NCI-H187 (cell line): ENCODE measurements around the gene GRIK2.
"Not testable (repeated sequence)": the region's sequence is repeated elsewhere in the genome, so short reads cannot be mapped to it uniquely, and the experiment has no call there.

ENCODE experiments used
- DNase-seq, 2 experiments: peaks; one replicate each; lab custom pipeline; 2025; lab: John Stamatoyannopoulos, UW

Gene GRIK2

DNA sequence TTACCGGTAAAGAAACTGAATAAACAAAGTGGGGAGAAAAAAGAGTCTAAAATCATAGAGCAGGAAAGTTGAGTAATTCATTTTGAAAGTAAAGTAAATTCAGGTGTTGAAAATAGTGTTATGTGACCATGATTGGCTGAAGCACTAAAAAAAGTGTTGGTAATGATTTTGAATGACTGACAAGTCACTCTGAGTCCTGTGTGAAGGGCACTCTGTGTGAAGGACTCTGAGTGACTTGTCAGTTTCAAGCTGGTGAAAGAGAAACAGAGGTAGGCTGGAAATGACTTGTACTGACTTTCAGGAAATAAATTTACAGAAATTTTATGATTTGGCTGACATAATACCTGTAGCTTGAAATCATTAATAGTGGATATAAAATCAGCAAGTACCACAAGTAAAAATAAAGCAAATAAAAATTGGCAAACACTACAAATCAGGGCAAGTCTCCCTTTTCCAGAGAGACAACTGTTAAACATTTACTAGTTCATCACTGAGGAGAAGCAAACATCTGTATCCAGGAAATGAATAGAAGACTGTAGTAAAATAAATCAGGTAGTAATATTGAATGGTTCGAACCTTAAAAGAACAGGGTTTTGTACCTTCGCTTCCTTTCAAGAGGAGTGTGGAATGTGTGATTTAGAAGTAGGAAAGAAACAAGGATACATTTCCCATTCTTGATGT lies 630.6 kb downstream of the GRIK2 start:
- no peak for DNase-seq

DNA sequence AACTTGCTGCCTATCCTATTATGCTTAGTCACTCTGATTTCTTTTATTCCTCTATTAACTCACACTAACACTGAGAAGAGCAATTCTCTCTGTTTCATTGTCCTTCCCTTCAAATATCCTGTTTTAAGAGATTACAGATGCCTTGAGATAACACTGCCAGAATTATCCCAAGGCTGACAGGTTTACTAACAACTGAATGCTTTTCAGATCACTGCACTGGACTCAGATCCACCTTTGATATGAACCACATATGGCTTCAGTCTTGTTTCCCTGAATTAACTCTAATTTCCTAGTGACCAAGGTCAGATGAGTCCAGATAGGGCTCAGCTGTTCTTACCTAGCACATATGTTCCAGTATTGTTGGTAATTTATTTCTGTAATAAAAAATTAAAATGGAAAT lies 633.1 kb downstream of the GRIK2 start:
- no peak for DNase-seq

DNA sequence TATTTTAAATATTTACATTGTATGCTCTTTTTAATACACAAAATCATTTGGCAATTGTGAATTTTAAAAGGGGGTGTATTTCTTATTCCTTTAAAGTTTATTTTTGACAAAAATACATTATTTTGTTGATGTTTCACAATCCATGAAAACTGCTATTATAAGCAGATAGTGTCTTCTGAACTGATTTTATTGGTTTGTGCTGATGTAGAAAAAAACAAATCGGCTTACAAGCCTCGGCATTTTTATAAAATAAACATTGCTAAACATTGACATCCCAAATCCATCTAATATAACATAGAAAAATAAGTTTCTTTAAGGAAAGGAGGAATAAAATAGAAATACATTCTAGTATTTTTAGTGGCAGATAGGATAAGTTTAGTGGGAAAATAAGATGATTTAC lies 634.7 kb downstream of the GRIK2 start:
- DNase-seq: no peak

DNA sequence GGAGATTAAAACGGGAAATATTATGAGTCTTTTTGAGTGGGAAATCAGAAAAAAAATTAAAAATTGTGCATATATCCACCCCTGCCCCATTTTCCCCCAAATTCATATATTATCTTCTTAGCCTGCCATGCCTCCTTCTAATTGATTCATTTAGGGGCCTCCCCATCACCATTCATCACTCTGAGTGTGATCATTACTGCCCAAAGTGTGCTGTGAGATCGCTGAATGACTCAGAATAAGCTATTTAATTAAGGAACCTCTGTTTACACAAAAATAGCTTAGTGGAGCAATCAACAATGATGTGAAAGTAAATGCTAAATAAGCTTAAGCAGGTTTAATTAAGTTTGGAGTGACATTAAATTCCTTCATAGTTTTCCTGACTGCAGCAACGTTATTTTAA lies 645.5 kb downstream of the GRIK2 start:
- no peak for DNase-seq

DNA sequence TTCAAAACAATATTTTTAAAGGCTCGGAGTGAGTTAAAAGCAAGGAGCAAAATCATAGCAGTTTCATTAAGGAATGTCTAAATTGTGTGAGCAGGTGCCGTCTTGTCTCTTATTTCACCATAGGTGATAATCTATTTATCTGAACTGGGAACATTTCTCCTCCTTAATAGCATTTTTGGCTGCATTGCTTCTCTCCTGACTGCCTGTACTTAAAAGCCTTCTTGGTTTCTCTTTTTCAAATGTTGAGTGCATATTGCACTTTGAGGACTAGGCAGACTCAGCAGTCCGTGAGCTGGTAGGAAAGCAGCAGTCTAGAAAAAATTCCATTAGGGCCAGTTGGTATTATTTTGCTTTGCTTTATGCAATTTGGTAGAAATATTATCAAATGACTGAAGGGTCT lies 645.9 kb downstream of the GRIK2 start:
- DNase-seq: no peak

DNA sequence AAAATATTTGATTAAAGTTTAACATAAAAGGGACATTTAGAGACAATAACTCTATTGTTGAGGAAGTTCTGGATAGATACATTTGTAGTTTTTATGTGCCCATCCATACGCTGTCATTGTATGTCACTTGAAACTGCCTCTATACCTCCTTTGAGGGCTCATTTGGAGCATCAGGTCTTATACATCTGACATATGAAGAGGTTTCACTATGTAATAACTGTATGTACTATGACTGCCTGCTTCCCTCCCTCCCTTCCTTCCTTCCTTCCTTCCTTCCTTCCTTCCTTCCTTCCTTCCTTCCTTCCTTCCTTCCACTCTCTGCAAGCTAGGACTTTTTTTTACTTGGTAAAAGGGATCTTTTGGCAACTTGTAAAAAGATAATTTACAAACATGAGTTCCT lies 657.5 kb downstream of the GRIK2 start:
- DNase-seq: no peak

DNA sequence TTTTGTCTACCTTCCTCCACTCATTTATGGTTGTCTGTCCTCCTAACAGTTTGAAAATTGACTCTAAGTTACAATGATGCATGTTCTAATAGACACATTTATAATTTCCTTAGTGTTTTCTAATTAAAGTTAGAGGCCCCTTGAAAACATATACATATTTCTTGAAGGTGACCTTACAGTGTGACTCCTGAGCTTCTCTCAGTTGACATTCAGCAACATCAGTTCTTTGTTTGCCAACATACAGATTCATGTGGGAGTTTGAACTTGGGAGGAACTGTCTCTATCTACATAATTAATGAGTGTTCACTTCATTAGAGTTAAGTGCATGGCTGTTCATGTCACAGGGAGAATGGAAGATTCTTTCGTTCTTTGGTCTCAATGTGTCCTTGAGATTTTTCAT lies 658.2 kb downstream of the GRIK2 start:
- DNase-seq: no peak

DNA sequence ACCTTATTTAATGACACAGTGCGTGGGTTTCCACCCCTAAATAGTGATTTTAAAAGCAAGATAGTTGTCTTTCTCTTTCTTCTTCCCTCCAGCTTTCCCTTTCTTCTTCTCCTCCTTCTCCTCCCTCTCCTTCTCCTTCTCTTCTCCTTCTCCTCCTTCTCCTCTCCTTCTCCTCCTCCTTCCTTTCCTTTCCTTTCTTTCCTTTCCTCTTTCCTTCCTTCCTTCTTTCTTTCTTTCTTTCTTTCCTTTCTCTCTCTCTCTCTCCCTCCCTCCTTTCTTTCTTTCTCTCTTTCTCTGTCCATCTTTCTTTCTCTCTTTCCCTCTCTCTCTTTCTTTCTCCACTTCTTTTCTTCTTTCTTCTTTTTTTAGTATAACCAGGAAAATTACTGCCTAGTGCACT lies 670.6 kb downstream of the GRIK2 start:
- DNase-seq: no peak

DNA sequence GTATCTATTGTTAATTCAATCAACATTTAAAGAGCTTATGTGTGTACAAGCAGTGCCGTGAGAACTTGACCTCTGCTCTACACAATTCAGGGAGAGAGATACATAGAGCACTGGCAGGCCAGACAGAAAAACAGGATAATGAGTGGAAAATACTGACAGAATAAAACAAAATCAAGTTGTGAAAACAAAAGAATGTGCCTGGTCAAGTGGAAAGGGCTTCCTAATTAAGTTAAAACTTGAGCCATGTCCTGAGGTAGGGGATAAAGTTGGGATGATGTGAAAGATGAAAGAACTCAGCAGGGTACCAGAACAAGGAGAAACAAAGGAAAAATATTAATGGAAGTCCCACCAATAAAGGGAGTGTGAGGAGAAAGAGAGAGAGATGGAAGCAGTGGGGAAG lies 672.8 kb downstream of the GRIK2 start:
- DNase-seq: no peak

DNA sequence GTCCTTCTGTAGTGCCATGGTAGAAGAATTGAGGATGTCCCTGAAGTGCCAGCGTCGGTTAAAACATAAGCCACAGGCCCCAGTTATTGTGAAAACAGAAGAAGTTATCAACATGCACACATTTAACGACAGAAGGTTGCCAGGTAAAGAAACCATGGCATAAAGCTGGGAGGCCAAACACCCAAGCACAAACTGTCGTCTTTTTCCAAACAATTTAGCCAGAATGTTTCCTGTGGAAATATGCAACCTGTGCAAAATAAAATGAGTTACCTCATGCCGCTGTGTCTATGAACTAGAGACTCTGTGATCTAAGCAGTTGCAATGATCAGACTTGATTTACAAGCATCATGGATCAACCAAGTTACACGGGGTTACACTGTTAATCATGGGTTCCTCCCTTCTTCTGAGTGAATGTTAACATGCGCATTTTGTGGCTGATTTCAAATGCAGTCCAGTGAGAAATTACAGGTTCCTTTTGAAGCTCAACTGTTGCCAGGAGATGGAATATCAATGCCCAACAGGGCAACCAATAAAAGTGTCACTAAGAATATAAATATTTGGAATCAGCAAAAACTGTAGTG lies 674.9 kb downstream of the GRIK2 start:
- no peak for DNase-seq

DNA sequence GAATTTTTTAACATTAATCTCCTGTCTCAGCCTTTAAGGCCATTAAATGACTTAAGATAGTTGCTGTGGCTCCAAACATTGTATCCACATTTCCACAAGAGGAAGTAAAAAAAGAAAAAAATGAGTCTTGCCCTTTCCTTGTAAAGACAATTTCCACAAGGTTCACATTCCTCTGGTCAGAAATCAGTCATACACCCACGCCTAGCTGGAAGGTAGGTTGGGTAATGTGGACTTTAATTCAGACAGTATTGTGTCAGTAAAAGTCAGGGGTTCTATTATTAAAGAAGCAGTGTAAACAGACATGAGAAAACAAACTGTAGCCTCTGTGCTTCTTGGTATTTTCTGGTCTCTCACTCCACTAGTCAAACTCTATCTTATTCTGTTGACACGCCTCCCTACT lies 682.0 kb downstream of the GRIK2 start:
- no peak for DNase-seq

DNA sequence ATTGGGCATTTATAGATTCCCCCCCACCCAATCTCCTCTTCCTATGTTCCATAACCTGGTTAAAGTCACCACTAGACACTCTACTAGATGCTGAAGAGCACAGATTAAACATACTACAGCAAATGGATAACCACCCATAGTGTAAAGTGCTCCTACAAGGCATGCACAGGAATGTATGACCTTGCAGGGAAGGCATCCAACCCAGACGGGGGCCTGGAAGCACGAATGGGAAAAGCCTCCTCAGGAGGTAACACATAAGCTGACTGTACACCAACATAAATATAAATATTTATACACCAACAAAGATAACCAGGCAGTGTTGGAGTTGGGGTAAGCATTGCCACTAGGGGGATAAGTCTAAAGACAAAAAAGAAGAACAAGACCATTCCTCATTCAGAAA lies 691.7 kb downstream of the GRIK2 start:
- no peak for DNase-seq

DNA sequence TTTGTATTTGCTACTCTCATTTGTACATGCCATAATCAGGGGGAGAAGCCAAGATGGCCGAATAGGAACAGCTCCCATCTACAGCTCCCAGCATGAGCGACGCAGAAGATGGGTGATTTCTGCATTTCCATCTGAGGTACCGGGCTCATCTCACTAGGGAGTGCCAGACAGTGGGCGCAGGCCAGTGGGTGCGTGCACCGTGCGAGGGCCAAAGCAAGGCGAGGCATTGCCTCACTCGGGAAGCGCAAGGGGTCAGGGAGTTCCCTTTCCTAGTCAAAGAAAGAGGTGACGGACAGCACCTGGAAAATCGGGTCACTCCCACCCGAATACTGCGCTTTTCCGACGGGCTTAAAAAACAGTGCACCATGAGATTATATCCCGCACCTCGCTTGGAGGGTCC lies 694.7 kb downstream of the GRIK2 start:
- DNase-seq: not testable (repeated sequence)

DNA sequence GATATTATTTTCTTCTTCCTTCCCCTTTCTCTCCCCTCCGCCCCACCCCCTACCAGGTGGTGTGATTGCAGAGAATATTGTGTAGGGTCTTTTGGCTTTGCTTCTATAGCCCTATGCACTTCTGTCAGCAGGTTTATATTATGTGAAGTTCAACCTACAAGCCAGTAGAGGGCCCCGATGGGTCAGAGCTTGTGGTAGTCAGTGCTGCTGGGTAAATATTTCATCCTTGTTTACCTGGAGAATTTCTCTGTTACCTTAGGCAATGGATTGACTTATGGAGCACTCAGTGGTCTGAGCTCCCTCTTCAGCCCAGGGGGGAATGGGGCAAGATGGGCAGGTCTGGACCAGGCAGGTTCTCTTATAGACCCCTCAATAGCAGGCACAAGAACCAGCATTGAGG lies 720.9 kb downstream of the GRIK2 start:
- no peak for DNase-seq

DNA sequence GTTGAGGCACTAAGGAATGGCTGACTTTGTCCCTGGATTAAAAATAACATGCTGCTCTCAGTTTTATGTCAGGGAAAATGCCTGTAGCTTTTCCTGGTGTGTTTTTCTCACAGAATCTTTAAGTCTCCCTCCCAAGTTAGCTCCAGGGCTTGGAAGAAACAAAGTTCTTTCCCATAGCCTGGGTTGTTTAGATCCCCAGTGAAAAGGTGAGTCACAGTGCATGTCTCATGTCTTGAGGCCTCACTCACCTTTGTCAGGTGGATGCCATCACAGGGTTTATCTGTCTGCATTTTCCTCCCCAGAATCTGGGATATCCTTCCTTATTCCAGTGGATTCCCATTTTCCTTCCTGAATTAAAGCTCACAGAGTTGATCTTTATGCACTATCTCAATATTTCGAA lies 722.4 kb downstream of the GRIK2 start:
- DNase-seq: no peak

DNA sequence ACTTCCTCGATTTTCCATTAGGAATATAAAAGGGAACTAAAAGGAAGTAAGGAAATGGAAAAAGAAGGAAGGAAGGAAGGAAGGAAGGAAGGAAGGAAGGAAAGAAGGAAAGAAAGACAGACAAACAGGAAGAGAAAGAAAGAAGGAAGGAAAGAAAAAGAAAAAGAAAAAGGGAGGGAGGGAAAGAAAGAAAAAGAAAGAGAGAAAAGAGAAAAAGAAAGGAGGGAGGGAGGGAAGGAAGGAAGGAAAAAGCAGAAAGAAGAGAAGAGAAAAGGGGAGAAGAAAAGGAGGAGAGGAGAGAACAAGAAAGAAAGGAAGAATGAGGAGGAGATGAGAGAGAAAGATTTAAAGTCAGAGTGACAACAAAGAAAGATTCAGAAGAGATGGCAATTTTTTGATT lies 724.5 kb downstream of the GRIK2 start:
- DNase-seq: no peak
